Tibial nerve (tissue), 4 donors: ENCODE measurements around the gene BBS5.

Source experiments
- CTCF ChIP-seq, 5 experiments: fragments of 200-600 bp in 3 of 5; fragments of 450-650 bp in 2 of 5; sonication (generic) in 3 of 5; IDR thresholded peaks; one replicate each; pipeline ENCODE4 v1.5.1; 2016 to 2019; ENCODE audit warnings: antibody characterized with exemption in 5 of 5, mild to moderate bottlenecking in 3 of 5, moderate library complexity in 2 of 5
- EP300 ChIP-seq, 2 donors: sonication (generic); formaldehyde crosslinking; IDR thresholded peaks; one replicate each; pipeline ENCODE4 v1.6.1; 2017; ENCODE audit warnings: antibody characterized with exemption in 2 of 2, mild to moderate bottlenecking in 1 of 2
- POLR2A ChIP-seq, 2 donors: fragments of 450-650 bp; IDR thresholded peaks; one replicate each; pipeline ENCODE4 v1.6.1; 2017; ENCODE audit warnings: antibody characterized with exemption in 2 of 2, mild to moderate bottlenecking in 2 of 2, moderate library complexity in 2 of 2

DNA sequence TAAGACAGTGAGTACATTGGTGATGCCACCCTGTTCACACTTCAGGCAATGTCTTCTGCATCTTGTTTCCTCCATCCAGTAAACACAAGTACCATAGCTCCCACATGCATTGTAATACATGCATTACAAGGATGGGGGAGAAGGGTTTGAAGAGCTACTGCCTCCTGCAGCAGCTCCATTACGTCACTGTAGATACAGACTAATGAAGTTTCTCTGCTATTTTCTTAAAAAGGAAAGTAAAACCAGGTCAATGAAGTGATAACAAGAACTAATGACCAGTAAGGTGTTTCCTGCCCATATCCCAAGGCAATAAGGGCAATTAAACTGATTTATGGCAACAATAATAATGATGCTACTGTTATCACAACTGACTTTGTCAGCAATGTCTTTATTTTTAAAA is 18.2 kb upstream of the BBS5 start:
- TF ChIP-seq EP300 (IDR thresholded peaks at IDR 0.05): no peak
- TF ChIP-seq CTCF (IDR thresholded peaks at IDR 0.05): no peak
- TF ChIP-seq POLR2A (IDR thresholded peaks at IDR 0.05): no peak
